Measurements from ENCODE around the gene ARSH. TPM values are rescaled to one million over a fixed set of nuclear protein-coding genes. Genes with fewer than 3 reads are reported as not detected.

The ARSH gene
- total RNA-seq, 1 experiment from 2014 or later: not detected

GRCh38 chrX:3044196-3044595, 37.9 kb downstream of the ARSH start:
- ChIA-PET RAD21 (ENCODE audit: low non-redundant PET in 1 of 2, low total read pairs in 2 of 2, uncharacterized antibody in 2 of 2, unreplicated experiment in 2 of 2) (no interaction called here), POLR2A (no interaction called here), CTCF (interaction anchor here (1.0 kb wide), 1 partner anchor 9 kb away, joined by 3 read pairs; no protein-coding TSS in a partner anchor)
- Histone ChIP-seq H3K27ac (ENCODE audit: low read depth, low read length) (no peak overlapping the region), H3K4me2 (ENCODE audit: low read length) (no peak overlapping the region), H3K9me2 (ENCODE audit: insufficient read depth) (no peaks in the 10 kb centered on the region), H3K4me3 (replicated peaks in 1 of 2; ENCODE audit: low read depth in 1 of 2, low read length in 2 of 2) (no peak overlapping the region), H3K9ac (ENCODE audit: low read length) (no peak overlapping the region), H3K9me3 (ENCODE audit: control insufficient read depth in 1 of 2, insufficient read depth in 1 of 2, low read depth in 1 of 2, low read length in 2 of 2) (no peaks in the 10 kb centered on the region), H3K4me1 (ENCODE audit: control insufficient read depth in 1 of 2, insufficient read depth in 2 of 2, low read length in 2 of 2) (no peaks in the 10 kb centered on the region), H3K27me3 (ENCODE audit: insufficient read depth, low read length) (no peaks in the 10 kb centered on the region), H3K36me3 (ENCODE audit: control insufficient read depth in 1 of 2, insufficient read depth in 2 of 2, low read length in 2 of 2) (no peaks in the 10 kb centered on the region), H2AFZ (ENCODE audit: low read depth, low read length, poor library complexity, severe bottlenecking) (no peak overlapping the region), H3K79me2 (ENCODE audit: insufficient read depth, low read length) (no peaks in the 10 kb centered on the region), H4K20me1 (ENCODE audit: insufficient read depth) (no peaks in the 10 kb centered on the region)
- BruUV-seq (replicated peaks): no TSS peak
- intact Hi-C loops (cut with micrococcal nuclease): no loop called here
- TF ChIP-seq SRF (IDR thresholded peaks at IDR 0.05; ENCODE audit: low read depth): no peak
- no peak for TF ChIP-seq POLR2A (IDR thresholded peaks at IDR 0.05; ENCODE audit: borderline replicate concordance, extremely low read depth, insufficient read depth, insufficient read length)
- no peak for TF ChIP-seq MAX (IDR thresholded peaks at IDR 0.05)
- TF ChIP-seq ATF3 (IDR thresholded peaks at IDR 0.05): no peak
- TF ChIP-seq RAD21 (IDR thresholded peaks at IDR 0.05; ENCODE audit: low read depth): no peak
- TF ChIP-seq SIN3A (IDR thresholded peaks at IDR 0.05; ENCODE audit: low read depth): no peak
- no peak for TF ChIP-seq EGR1 (IDR thresholded peaks at IDR 0.05; ENCODE audit: low read depth)
- no peak for TF ChIP-seq TCF7L2 (IDR thresholded peaks at IDR 0.05; ENCODE audit: borderline replicate concordance, extremely low read depth, insufficient read depth, insufficient read length)
- no peak for TF ChIP-seq ELF1 (IDR thresholded peaks at IDR 0.05; ENCODE audit: borderline replicate concordance, low read depth)
- TF ChIP-seq CTCF (IDR thresholded peaks at IDR 0.05 in 2 of 3, conservative IDR thresholded peaks at IDR 0.05 in 1 of 3; ENCODE audit: borderline replicate concordance in 1 of 3, insufficient read depth in 1 of 3, low read depth in 2 of 3, low read length in 2 of 3): no peak
- DNase-seq (ENCODE audit: low read depth, low spot score): no peak
- ATAC-seq: no peak
